HepG2 (cell line): ENCODE measurements around the gene RCC1. TPM values are rescaled to one million over a fixed set of nuclear protein-coding genes. Genes with fewer than 3 reads are reported as not detected.

Experiments
- ATAC-seq: fragments of 200-7000 bp; cut with Tn5 transposase; 3 replicates; pipeline ENCODE4 v1.9.1; 2020; ENCODE audit warnings: mild to moderate bottlenecking, moderate library complexity
- Bru-seq: library from RNA; stranded (reverse); fragments of 400-500 nt; gene quantifications from one replicate; lab custom pipeline; 2021; lab: Mats Ljungman, UMichigan
- BruChase-seq, 2 experiments: library from RNA; stranded (reverse); fragments of 400-500 nt; gene quantifications; one replicate each; lab custom pipeline; 2021; lab: Mats Ljungman, UMichigan
- BruUV-seq: library from RNA; stranded (reverse); fragments of 400-500 nt; replicated peaks from 2 replicates; lab custom pipeline; 2021; lab: Mats Ljungman, UMichigan
- CTCF ChIA-PET: fragments of 300-600 bp; formaldehyde crosslinking; extraction: SDS; loops from one replicate; lab custom pipeline; 2021; ENCODE audit warnings: low total read pairs, inconsistent platforms, low intra/inter-chr PET ratio; lab: Yijun Ruan, JAX
- POLR2A ChIA-PET: fragments of 350-600 bp; sonication (Branson Sonifier 250); formaldehyde crosslinking; loops from one replicate; lab custom pipeline; 2020; ENCODE audit warnings: antibody characterized with exemption, inconsistent platforms; lab: Yijun Ruan, JAX
- DNase-seq: peaks from one replicate; pipeline ENCODE4 v3.0.0-alpha.2; 2015; ENCODE audit warnings: low spot score
- FAIRE-seq: peaks from 3 replicates; lab custom pipeline; 2011; peaks lifted over from hg19 to GRCh38; lab: Jason Lieb, UNC
- H2AFZ ChIP-seq: one replicate; pipeline ENCODE4 v1.6.1; 2011; ENCODE audit warnings: low read length, inconsistent platforms
- H3K27ac ChIP-seq: fragments of 300-600 bp; 3 replicates; pipeline ENCODE4 v1.8.0; 2011; ENCODE audit warnings: mixed run types, mild to moderate bottlenecking, mixed read lengths, low read length, inconsistent platforms; ENCODE audit not compliant: insufficient read depth; ENCODE audit errors: extremely low read length
- H3K27me3 ChIP-seq, 2 experiments: fragments of 200-600 bp in 1 of 2; 2 replicates in 1 of 2; 3 replicates in 1 of 2; pipeline versions ENCODE4 v1.6.0 to v1.8.0; 2011; ENCODE audit warnings: low read length in 2 of 2, mild to moderate bottlenecking in 2 of 2, moderate library complexity in 2 of 2, inconsistent platforms in 1 of 2; ENCODE audit not compliant: insufficient read depth in 2 of 2, control insufficient read depth in 1 of 2
- H3K36me3 ChIP-seq, 2 experiments: fragments of 200-600 bp in 1 of 2; replicated peaks in 1 of 2; 2 replicates in 1 of 2; 3 replicates in 1 of 2; pipeline versions ENCODE4 v1.5.1 to v1.8.0; 2011; ENCODE audit warnings: low read length in 2 of 2, inconsistent platforms in 1 of 2; ENCODE audit not compliant: insufficient read depth in 2 of 2, control insufficient read depth in 1 of 2
- H3K4me1 ChIP-seq: 2 replicates; pipeline ENCODE4 v1.5.1; 2012; ENCODE audit warnings: low read length, inconsistent platforms; ENCODE audit not compliant: insufficient read depth
- H3K4me2 ChIP-seq: 2 replicates; pipeline ENCODE4 v1.6.0; 2011; ENCODE audit warnings: low read depth, low read length, inconsistent platforms
- H3K4me3 ChIP-seq, 3 experiments: fragments of 200-600 bp in 1 of 3; sonication (generic), shearing (Covaris generic) in 1 of 3; replicated peaks in 1 of 3; 2 replicates each; pipeline ENCODE4 v1.5.1; 2011 to 2016; ENCODE audit warnings: low read length in 3 of 3, inconsistent platforms in 2 of 3, low read depth in 2 of 3, mild to moderate bottlenecking in 2 of 3, control low read depth in 1 of 3, mixed read lengths in 1 of 3; ENCODE audit not compliant: insufficient read depth in 1 of 3
- H3K79me2 ChIP-seq: one replicate; pipeline ENCODE4 v1.6.1; 2011; ENCODE audit warnings: low read length, inconsistent platforms; ENCODE audit not compliant: insufficient read depth
- H3K9ac ChIP-seq: 2 replicates; pipeline ENCODE4 v1.6.0; 2011; ENCODE audit warnings: mild to moderate bottlenecking, low read depth, low read length, inconsistent platforms; ENCODE audit not compliant: insufficient read depth
- H3K9me3 ChIP-seq: 2 replicates; pipeline ENCODE4 v1.5.1; 2012; ENCODE audit warnings: mild to moderate bottlenecking, low read length
- H4K20me1 ChIP-seq: 2 replicates; pipeline ENCODE4 v1.6.0; 2011; ENCODE audit warnings: inconsistent platforms, mild to moderate bottlenecking, low read length, moderate library complexity; ENCODE audit not compliant: insufficient read depth
- NFIC ChIP-seq: IDR thresholded peaks from 2 replicates; pipeline ENCODE4 v1.6.1; 2012; ENCODE audit warnings: mild to moderate bottlenecking, low read length, inconsistent platforms
- SMAD1 ChIP-seq: sonication (generic); formaldehyde crosslinking; IDR thresholded peaks from 2 replicates; pipeline ENCODE4 v1.4.0; 2020; ENCODE audit warnings: missing genetic modification reagents, low read depth, mild to moderate bottlenecking, borderline replicate concordance
- SNAI1 ChIP-seq: sonication (generic); formaldehyde crosslinking; IDR thresholded peaks from 2 replicates; pipeline ENCODE4 v1.5.0; 2020; ENCODE audit warnings: mild to moderate bottlenecking, missing genetic modification reagents, borderline replicate concordance
- ZNF777 ChIP-seq: sonication (generic); formaldehyde crosslinking; IDR thresholded peaks from 2 replicates; pipeline ENCODE4 v1.4.0; 2020; ENCODE audit warnings: missing genetic modification reagents
- WGBS: methylation state at CpG from one replicate; pipeline ENCODE4 v1.1.6; 2017; ENCODE audit warnings: low lambda C conversion rate; 5-methylcytosine and 5-hydroxymethylcytosine counted together
- in situ Hi-C: cut with HindIII; loops from 2 replicates; pipeline ENCODE4 v1.10.0; 2017; ENCODE audit warnings: low pct_unique_long_range_greater_than_20kb; ENCODE audit not compliant: extremely low pct_ligation_motif_present
- intact Hi-C: fragments of 100-400 bp; cut with micrococcal nuclease; formaldehyde crosslinking; loops from one replicate; pipeline ENCODE4 v1.10.0; 2022; ENCODE audit not compliant: unreplicated experiment
- long read RNA-seq, 2 experiments: library from RNA in 1 of 2; library from polyadenylated mRNA in 1 of 2; stranded (forward) in 1 of 2; unstranded in 1 of 2; transcript quantifications; one replicate each; pipeline ENCODE4 v2.0.0, GENCODE V29; 2019 to 2022
- polyA minus RNA-seq, 3 experiments: library from RNA; depleted of rRNA, polyadenylated mRNA; stranded (reverse); fragments of >200 nt; gene quantifications; 2 replicates each; pipeline ENCODE4 v1.2.3, GENCODE V29; 2011; ENCODE audit warnings: low replicate concordance in 1 of 3
- polyA plus RNA-seq, 8 experiments: library from polyadenylated mRNA; depleted of rRNA in 3 of 8; stranded (reverse) in 7 of 8; unstranded in 1 of 8; fragments of >200 nt; fragmentation: Illumina TruSeq in 4 of 8; extraction: Trizol in 4 of 8; gene quantifications; 2 replicates each; pipeline versions ENCODE4 v1.2.1 to v1.2.3, GENCODE V29; 2011 to 2016; ENCODE audit warnings: low read depth in 4 of 8, missing spikeins in 1 of 8, mixed read lengths in 1 of 8; ENCODE audit not compliant: insufficient read depth in 1 of 8
- total RNA-seq, 5 experiments: library from RNA; depleted of rRNA; stranded (reverse); fragments of >200 nt; fragmentation: Illumina TruSeq; extraction: Trizol; gene quantifications; 2 replicates each; pipeline ENCODE4 v1.2.3, GENCODE V29; 2016; ENCODE audit warnings: low read depth in 1 of 5
- TF ChIP-seq, protein P1 (sequence below): sonication (generic); formaldehyde crosslinking; conservative IDR thresholded peaks from 2 replicates; pipeline ENCODE4 v1.4.0; 2020; ENCODE audit warnings: missing genetic modification reagents

RCC1 gene, protein sequence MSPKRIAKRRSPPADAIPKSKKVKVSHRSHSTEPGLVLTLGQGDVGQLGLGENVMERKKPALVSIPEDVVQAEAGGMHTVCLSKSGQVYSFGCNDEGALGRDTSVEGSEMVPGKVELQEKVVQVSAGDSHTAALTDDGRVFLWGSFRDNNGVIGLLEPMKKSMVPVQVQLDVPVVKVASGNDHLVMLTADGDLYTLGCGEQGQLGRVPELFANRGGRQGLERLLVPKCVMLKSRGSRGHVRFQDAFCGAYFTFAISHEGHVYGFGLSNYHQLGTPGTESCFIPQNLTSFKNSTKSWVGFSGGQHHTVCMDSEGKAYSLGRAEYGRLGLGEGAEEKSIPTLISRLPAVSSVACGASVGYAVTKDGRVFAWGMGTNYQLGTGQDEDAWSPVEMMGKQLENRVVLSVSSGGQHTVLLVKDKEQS
- 80.8 and 102 TPM in 2 replicates for total RNA-seq (2016; rRNA removed; fragmentation: Illumina TruSeq; extraction: Trizol)
- 11.4 and 15.2 TPM in 2 replicates for total RNA-seq (2016; cell fraction: cytosol; rRNA removed; fragmentation: Illumina TruSeq; extraction: Trizol; ENCODE audit: low read depth)
- 83.9 and 95.1 TPM in 2 replicates for total RNA-seq (2016; cell fraction: insoluble cytoplasmic fraction; rRNA removed; fragmentation: Illumina TruSeq; extraction: Trizol)
- 44.7 and 50.2 TPM in 2 replicates for total RNA-seq (2016; cell fraction: membrane; rRNA removed; fragmentation: Illumina TruSeq; extraction: Trizol)
- total RNA-seq (2016; cell fraction: nucleus; rRNA removed; fragmentation: Illumina TruSeq; extraction: Trizol): 44.2 and 50.7 TPM in 2 replicates
- polyA plus RNA-seq (2011; rRNA removed): 47.2 and 56.2 TPM in 2 replicates
- polyA plus RNA-seq (2011; cell fraction: cytosol; rRNA removed): 48.6 and 53.6 TPM in 2 replicates
- 34.9 and 42.3 TPM in 2 replicates for polyA plus RNA-seq (2011; cell fraction: nucleus; rRNA removed)
- 43.2 and 74.3 TPM in 2 replicates for polyA plus RNA-seq (2012)
- polyA plus RNA-seq (2016; cell fraction: cytosol; fragmentation: Illumina TruSeq; extraction: Trizol; ENCODE audit: low read depth): 12.5 and 13.5 TPM in 2 replicates
- 113 and 120 TPM in 2 replicates for polyA plus RNA-seq (2016; cell fraction: insoluble cytoplasmic fraction; fragmentation: Illumina TruSeq; extraction: Trizol; ENCODE audit: low read depth)
- polyA plus RNA-seq (2016; cell fraction: membrane; fragmentation: Illumina TruSeq; extraction: Trizol; ENCODE audit: low read depth): 33.8 and 38.0 TPM in 2 replicates
- polyA plus RNA-seq (2016; cell fraction: nucleus; fragmentation: Illumina TruSeq; extraction: Trizol; ENCODE audit: insufficient read depth, low read depth): 70.2 and 80.1 TPM in 2 replicates
- 90.3 and 147 TPM in 2 replicates for polyA minus RNA-seq (2011; rRNA and poly(A)+ RNA removed; ENCODE audit: low replicate concordance)
- 29.5 and 33.5 TPM in 2 replicates for polyA minus RNA-seq (2011; cell fraction: cytosol; rRNA and poly(A)+ RNA removed)
- 28.8 and 31.6 TPM in 2 replicates for polyA minus RNA-seq (2011; cell fraction: nucleus; rRNA and poly(A)+ RNA removed)
- percentile 92 among the genes with signal in this experiment for Bru-seq, nascent RNA
- BruChase-seq, experiment 1, labeled RNA remaining after a 6-hour chase: percentile 91 among the genes with signal in this experiment
- percentile 91 among the genes with signal in this experiment for BruChase-seq, experiment 2, labeled RNA remaining after a 2-hour chase
- long read RNA-seq, experiment 1, transcript RCC1-204 (12 exons, 2,715 nt): minor isoform, 5 of 90 reads
- long read RNA-seq, experiment 1, transcript RCC1-202 (10 exons, 2,424 nt): major isoform, 34 of 90 reads
- long read RNA-seq, experiment 1, partial matches to known transcripts: 18 of 90 reads
- long read RNA-seq, experiment 1, other reads (novel, unspliced or antisense): 29 of 90 reads
- long read RNA-seq, experiment 2, transcript RCC1-202 (10 exons, 2,424 nt): major isoform, 28 of 209 reads
- long read RNA-seq, experiment 2, partial matches to known transcripts: 119 of 209 reads
- long read RNA-seq, experiment 2, other reads (novel, unspliced or antisense): 52 of 209 reads

DNA sequence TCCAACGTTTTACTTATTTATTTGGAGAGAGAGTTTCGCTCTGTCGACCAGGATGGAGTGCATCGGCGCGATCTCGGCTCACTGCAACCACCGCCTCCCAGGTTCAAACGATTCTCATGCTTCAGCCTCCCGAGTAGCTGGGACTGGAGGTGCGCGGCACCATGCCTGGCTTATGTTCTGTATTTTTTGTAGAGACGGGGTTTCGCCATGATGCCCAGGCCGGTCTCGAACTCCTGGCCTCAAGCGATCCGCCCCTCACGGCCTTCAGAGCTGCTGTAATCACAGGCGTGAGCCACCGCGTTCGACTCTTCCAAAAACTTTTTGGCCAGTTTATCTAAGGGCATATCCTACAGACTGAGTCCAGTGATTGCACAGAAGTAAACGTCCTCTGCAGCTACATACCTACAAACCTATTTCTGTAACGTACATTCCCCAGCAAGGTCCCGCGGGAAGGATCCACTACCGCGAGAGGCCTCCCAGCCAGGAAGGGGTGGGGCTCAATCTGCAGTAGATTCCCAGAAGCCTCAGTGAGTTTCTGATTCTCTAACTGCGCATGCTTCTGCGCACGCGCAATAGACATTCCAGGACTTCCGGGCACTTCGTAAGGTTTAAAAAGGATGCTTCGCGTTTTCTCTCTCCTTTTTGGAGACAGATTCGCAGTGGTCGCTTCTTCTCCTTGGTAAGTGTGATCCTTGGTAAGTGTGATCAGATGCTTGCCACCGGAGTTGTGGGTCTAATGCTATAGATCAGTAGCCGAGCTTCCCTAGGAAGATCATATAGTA lies at the start of gene RCC1:
RCC1 (plus strand) TSS at position 638 of the 782 bp plus-strand sequence. CDS start 23,824 bp downstream, outside the sequence.
- H3K36me3 ChIP-seq: peaks cover 8 to 40% of the 10 kb centered on the region in 2 experiments
- in situ Hi-C loops: no loop called here
- peaks cover 36% of the 10 kb centered on the region for H3K4me1 ChIP-seq
- no peaks in the 10 kb centered on the region for H3K9me3 ChIP-seq
- peak within 1 kb of the TSS; percentile 88 for H3K4me2 ChIP-seq
- peak; percentile 97 for FAIRE-seq
- peak; percentile 99 for DNase-seq
- CTCF ChIA-PET: interaction anchor here (1.0 kb wide), 1 partner anchor 260 kb away, joined by 3 read pairs; no protein-coding TSS in a partner anchor
- POLR2A ChIA-PET: interaction anchor here (0.6 to 5.8 kb wide), 30 partner anchors 8 to 780 kb away, joined by 3 to 62 read pairs (median 3); partner anchors contain the start of genes ATP5IF1, FAM76A, GMEB1 and MED18
- WGBS: under 1% methylated on average over 37 of the region's 41 CpGs
- TSS peak; percentile 98 for BruUV-seq
- intact Hi-C loops: no loop called here
- peak within 1 kb of the TSS; percentile 8 for H2AFZ ChIP-seq
- H4K20me1 ChIP-seq: peaks cover 19% of the 10 kb centered on the region
- peak within 1 kb of the TSS; percentile 86 for H3K27ac ChIP-seq
- H3K4me3 ChIP-seq: peak within 1 kb of the TSS; percentile 95 to 97 (median 96)
- ATAC-seq: peak; percentile 83
- no peaks in the 10 kb centered on the region; a peak in 1 of 5 replicates for H3K27me3 ChIP-seq
- H3K9ac ChIP-seq: peak within 1 kb of the TSS; percentile 99
- peaks cover 49% of the 10 kb centered on the region for H3K79me2 ChIP-seq
- 0 out of 2 replicates have a peak, but pooled peaks have one; percentile 28 for TF ChIP-seq SMAD1
- TF ChIP-seq ZNF777 (CRISPR knock-in tag): peak; percentile 26; the same call in 1 of the 2 replicates
- TF ChIP-seq, protein P1, sequence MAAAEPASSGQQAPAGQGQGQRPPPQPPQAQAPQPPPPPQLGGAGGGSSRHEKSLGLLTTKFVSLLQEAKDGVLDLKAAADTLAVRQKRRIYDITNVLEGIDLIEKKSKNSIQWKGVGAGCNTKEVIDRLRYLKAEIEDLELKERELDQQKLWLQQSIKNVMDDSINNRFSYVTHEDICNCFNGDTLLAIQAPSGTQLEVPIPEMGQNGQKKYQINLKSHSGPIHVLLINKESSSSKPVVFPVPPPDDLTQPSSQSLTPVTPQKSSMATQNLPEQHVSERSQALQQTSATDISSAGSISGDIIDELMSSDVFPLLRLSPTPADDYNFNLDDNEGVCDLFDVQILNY (CRISPR knock-in tag): 0 out of 2 replicates have a peak, but pooled peaks have one; percentile 22
- TF ChIP-seq NFIC: peak; percentile 82
- peak; percentile 74 for TF ChIP-seq SNAI1 (CRISPR knock-in tag)
